Activated CD8-positive, alpha-beta memory T cell treated with anti-CD3 and anti-CD28 coated beads, Interleukin-2, amount 10 ng/mL, durations not matched to agents 7 days and 5 days (primary cell): ENCODE measurements around the gene GAST. TPM values are rescaled to one million over a fixed set of nuclear protein-coding genes. Genes with fewer than 3 reads are reported as not detected.
"Not testable (repeated sequence)": the region's sequence is repeated elsewhere in the genome, so short reads cannot be mapped to it uniquely, and the experiment has no call there.

Experiments
- ATAC-seq: fragments of 150-1000 bp; cut with Tn5 transposase; one replicate; pipeline ENCODE4 v1.10.0; 2021; ENCODE audit warnings: moderate library complexity
- CTCF ChIA-PET: fragments of 350-600 bp; sonication (Branson Sonifier 250); formaldehyde crosslinking; loops from one replicate; lab custom pipeline; 2021; ENCODE audit warnings: antibody characterized with exemption; lab: Charles Lee
- DNase-seq: peaks from one replicate; pipeline ENCODE4 v3.0.0-alpha.2; 2020
- H3K27ac Mint-ChIP-seq: one replicate; pipeline ENCODE4 v1.8.0; 2021; ENCODE audit warnings: mild to moderate bottlenecking, mixed read lengths
- H3K27me3 Mint-ChIP-seq: one replicate; pipeline ENCODE4 v1.8.0; 2021; ENCODE audit warnings: mixed read lengths
- H3K36me3 Mint-ChIP-seq: one replicate; pipeline ENCODE4 v1.8.0; 2021; ENCODE audit warnings: mild to moderate bottlenecking, mixed read lengths
- H3K4me1 Mint-ChIP-seq: one replicate; pipeline ENCODE4 v1.8.0; 2021; ENCODE audit warnings: mixed read lengths
- H3K4me3 Mint-ChIP-seq: one replicate; pipeline ENCODE4 v1.8.0; 2021; ENCODE audit warnings: mild to moderate bottlenecking, moderate library complexity, mixed read lengths
- H3K9me3 Mint-ChIP-seq: one replicate; pipeline ENCODE4 v1.8.0; 2022; ENCODE audit warnings: low read depth, mixed read lengths
- total RNA-seq, 2 experiments: library from RNA; stranded (reverse); gene quantifications; one replicate each; pipeline ENCODE4 v1.2.3, GENCODE V29; 2021

Gene GAST
- total RNA-seq, 2 experiments from 2014 or later, result not detected

- CTCF ChIA-PET, result interaction anchor here (0.6 to 9.4 kb wide), 5 partner anchors 10 to 127 kb away, joined by 3 to 239 read pairs (median 4); partner anchors contain the start of gene EIF1
- peaks cover 2% of the 10 kb centered on the region for H3K9me3 Mint-ChIP-seq
- H3K36me3 Mint-ChIP-seq, result peaks cover 9% of the 10 kb centered on the region
- no peak overlapping the region for H3K4me3 Mint-ChIP-seq
- H3K27me3 Mint-ChIP-seq, result no peaks in the 10 kb centered on the region
- DNase-seq, result no peak
- no peak for ATAC-seq
- no peak overlapping the region for H3K27ac Mint-ChIP-seq
- H3K4me1 Mint-ChIP-seq, result peaks cover 65% of the 10 kb centered on the region
Measured at GRCh38 chr17:41676058-41676419, 36.1 kb upstream of the GAST start.

- Mint-ChIP-seq H3K4me1 (peaks cover 65% of the 10 kb centered on the region), H3K27ac (peak overlapping the region; percentile 94), H3K9me3 (peaks cover 2% of the 10 kb centered on the region), H3K4me3 (peak overlapping the region; percentile 88), H3K27me3 (no peaks in the 10 kb centered on the region), H3K36me3 (peaks cover 9% of the 10 kb centered on the region)
- CTCF ChIA-PET, result interaction anchor here (0.5 to 9.4 kb wide), 8 partner anchors 11 to 129 kb away, joined by 3 to 239 read pairs (median 12); partner anchors contain the start of gene EIF1
- ATAC-seq, result peak; percentile 38
- no peak for DNase-seq
Measured at GRCh38 chr17:41678411-41678906, 33.7 kb upstream of the GAST start.

- Mint-ChIP-seq H3K4me3 (peak overlapping the region; percentile 88), H3K27me3 (no peaks in the 10 kb centered on the region), H3K9me3 (peaks cover 2% of the 10 kb centered on the region), H3K4me1 (peaks cover 65% of the 10 kb centered on the region), H3K27ac (peak overlapping the region; percentile 94), H3K36me3 (peaks cover 9% of the 10 kb centered on the region)
- CTCF ChIA-PET, result interaction anchor here (0.5 to 9.4 kb wide), 8 partner anchors 10 to 130 kb away, joined by 3 to 239 read pairs (median 12); partner anchors contain the start of gene EIF1
- peak; percentile 89 for ATAC-seq
- peak; percentile 93 for DNase-seq
Measured at GRCh38 chr17:41678907-41679739, 33.0 kb upstream of the GAST start.

- CTCF ChIA-PET, result interaction anchor here (1.2 to 9.4 kb wide), 8 partner anchors 10 to 131 kb away, joined by 5 to 239 read pairs (median 16); partner anchors contain the start of gene EIF1
- H3K4me3 Mint-ChIP-seq, result peak overlapping the region; percentile 88
Measured at GRCh38 chr17:41679740-41680425, 32.2 kb upstream of the GAST start.

GRCh38 chr17:41680426-41681040 lies 31.6 kb upstream of the GAST start:
- ATAC-seq (no peak), DNase-seq (no peak)
- H3K9me3 Mint-ChIP-seq, result peaks cover 2% of the 10 kb centered on the region
- no peaks in the 10 kb centered on the region for H3K27me3 Mint-ChIP-seq
- H3K36me3 Mint-ChIP-seq, result peaks cover 9% of the 10 kb centered on the region
- CTCF ChIA-PET, result interaction anchor here (1.6 to 9.4 kb wide), 4 partner anchors 9 to 32 kb away, joined by 5 to 239 read pairs (median 66); partner anchors contain the start of gene EIF1
- H3K4me3 Mint-ChIP-seq, result no peak overlapping the region
- H3K27ac Mint-ChIP-seq, result peak overlapping the region; percentile 64
- H3K4me1 Mint-ChIP-seq, result peaks cover 61% of the 10 kb centered on the region

More at GRCh38 chr17:41679740-41680425, 32.2 kb upstream of the GAST start:
- Mint-ChIP-seq H3K36me3 (peaks cover 9% of the 10 kb centered on the region), H3K27me3 (no peaks in the 10 kb centered on the region), H3K9me3 (peaks cover 2% of the 10 kb centered on the region), H3K27ac (peak overlapping the region; percentile 94), H3K4me1 (peaks cover 63% of the 10 kb centered on the region)
- ATAC-seq (no peak), DNase-seq (no peak)

GRCh38 chr17:41681776-41682175 lies 30.4 kb upstream of the GAST start:
- H3K36me3 Mint-ChIP-seq, result peaks cover 5% of the 10 kb centered on the region
- H3K4me1 Mint-ChIP-seq, result peaks cover 52% of the 10 kb centered on the region
- CTCF ChIA-PET, result interaction anchor here (1.2 to 9.4 kb wide), 4 partner anchors 8 to 34 kb away, joined by 3 to 239 read pairs (median 66); partner anchors contain the start of gene EIF1
- H3K4me3 Mint-ChIP-seq, result no peak overlapping the region
- peaks cover 2% of the 10 kb centered on the region for H3K9me3 Mint-ChIP-seq
- ATAC-seq, result peak; percentile 21
- DNase-seq, result peak; percentile 58
- H3K27me3 Mint-ChIP-seq, result no peaks in the 10 kb centered on the region
- H3K27ac Mint-ChIP-seq, result peak overlapping the region; percentile 74

GRCh38 chr17:41682631-41683030 lies 29.5 kb upstream of the GAST start:
- DNase-seq (no peak), ATAC-seq (no peak)
- Mint-ChIP-seq H3K4me1 (peaks cover 48% of the 10 kb centered on the region), H3K9me3 (peaks cover 2% of the 10 kb centered on the region), H3K36me3 (peaks cover 5% of the 10 kb centered on the region), H3K27ac (peak overlapping the region; percentile 11), H3K27me3 (no peaks in the 10 kb centered on the region), H3K4me3 (no peak overlapping the region)
- CTCF ChIA-PET, result interaction anchor here (1.2 to 9.4 kb wide), 4 partner anchors 7 to 34 kb away, joined by 3 to 239 read pairs (median 66); partner anchors contain the start of gene EIF1

GRCh38 chr17:41683441-41684007 lies 28.6 kb upstream of the GAST start:
- H3K36me3 Mint-ChIP-seq, result peaks cover under 1% of the 10 kb centered on the region
- ATAC-seq (no peak), DNase-seq (no peak)
- CTCF ChIA-PET, result interaction anchor here (9.4 kb wide), 1 partner anchor 17 kb away, joined by 239 read pairs; no protein-coding TSS in a partner anchor
- H3K4me3 Mint-ChIP-seq, result no peak overlapping the region
- H3K4me1 Mint-ChIP-seq, result peaks cover 45% of the 10 kb centered on the region
- no peaks in the 10 kb centered on the region for H3K9me3 Mint-ChIP-seq
- no peak overlapping the region for H3K27ac Mint-ChIP-seq
- no peaks in the 10 kb centered on the region for H3K27me3 Mint-ChIP-seq

GRCh38 chr17:41684035-41684434 lies 28.1 kb upstream of the GAST start:
- Mint-ChIP-seq H3K27ac (no peak overlapping the region), H3K27me3 (no peaks in the 10 kb centered on the region), H3K4me1 (peaks cover 40% of the 10 kb centered on the region), H3K9me3 (no peaks in the 10 kb centered on the region), H3K36me3 (no peaks in the 10 kb centered on the region), H3K4me3 (no peak overlapping the region)
- no peak for ATAC-seq
- CTCF ChIA-PET, result interaction anchor here (1.7 to 9.4 kb wide), 3 partner anchors 12 to 33 kb away, joined by 4 to 239 read pairs (median 5); no protein-coding TSS in a partner anchor
- DNase-seq, result no peak

- H3K9me3 Mint-ChIP-seq, ATAC-seq, H3K27me3 Mint-ChIP-seq, DNase-seq, H3K27ac Mint-ChIP-seq, H3K4me3 Mint-ChIP-seq: not testable (repeated sequence)
- peaks cover 33% of the 10 kb centered on the region for H3K4me1 Mint-ChIP-seq
- CTCF ChIA-PET, result interaction anchor here (1.0 to 2.0 kb wide), 6 partner anchors 10 to 126 kb away, joined by 3 to 6 read pairs (median 4); partner anchors contain the start of gene P3H4
- H3K36me3 Mint-ChIP-seq, result peaks cover 16% of the 10 kb centered on the region
Measured at GRCh38 chr17:41685753-41686152, 26.4 kb upstream of the GAST start.

- H3K4me3 Mint-ChIP-seq, result no peak overlapping the region
- H3K27me3 Mint-ChIP-seq, result no peaks in the 10 kb centered on the region
- peaks cover 22% of the 10 kb centered on the region for H3K36me3 Mint-ChIP-seq
- ATAC-seq, result no peak
- no peak for DNase-seq
- peaks cover 35% of the 10 kb centered on the region for H3K4me1 Mint-ChIP-seq
- CTCF ChIA-PET, result interaction anchor here (1.0 to 2.0 kb wide), 4 partner anchors 21 to 125 kb away, joined by 3 to 6 read pairs (median 4); partner anchors contain the start of gene P3H4
- no peak overlapping the region for H3K27ac Mint-ChIP-seq
- no peaks in the 10 kb centered on the region for H3K9me3 Mint-ChIP-seq
Measured at GRCh38 chr17:41686281-41686680, 25.9 kb upstream of the GAST start.
